LNCAP (cell line): ENCODE measurements around the gene LGALS9.

ENCODE experiments used
- TF ChIP-seq, protein P1 (sequence below): fragments of 450-650 bp; IDR thresholded peaks from 2 replicates; pipeline ENCODE4 v1.5.1; 2017; ENCODE audit warnings: mild to moderate bottlenecking

Gene LGALS9

DNA sequence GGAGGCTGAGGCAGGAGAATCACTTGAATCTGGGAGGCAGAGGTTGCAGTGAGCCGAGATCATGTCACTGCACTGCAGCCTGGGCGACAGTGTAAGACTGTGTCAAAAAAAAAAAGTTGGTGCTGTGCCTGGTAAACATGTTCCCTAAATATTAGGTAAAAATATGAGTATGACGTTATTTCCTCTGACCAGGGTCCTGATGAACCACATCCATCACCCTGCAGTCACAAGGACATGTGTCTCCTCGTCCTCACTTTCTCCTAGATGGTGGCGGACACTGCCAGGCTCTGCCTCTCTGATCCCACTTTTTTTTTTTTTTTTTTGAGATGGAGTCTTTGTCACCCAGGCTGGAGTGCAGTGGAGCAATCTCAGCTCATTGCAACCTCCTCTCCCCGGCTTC lies 28.7 kb downstream of the LGALS9 start:
- TF ChIP-seq, protein P1, sequence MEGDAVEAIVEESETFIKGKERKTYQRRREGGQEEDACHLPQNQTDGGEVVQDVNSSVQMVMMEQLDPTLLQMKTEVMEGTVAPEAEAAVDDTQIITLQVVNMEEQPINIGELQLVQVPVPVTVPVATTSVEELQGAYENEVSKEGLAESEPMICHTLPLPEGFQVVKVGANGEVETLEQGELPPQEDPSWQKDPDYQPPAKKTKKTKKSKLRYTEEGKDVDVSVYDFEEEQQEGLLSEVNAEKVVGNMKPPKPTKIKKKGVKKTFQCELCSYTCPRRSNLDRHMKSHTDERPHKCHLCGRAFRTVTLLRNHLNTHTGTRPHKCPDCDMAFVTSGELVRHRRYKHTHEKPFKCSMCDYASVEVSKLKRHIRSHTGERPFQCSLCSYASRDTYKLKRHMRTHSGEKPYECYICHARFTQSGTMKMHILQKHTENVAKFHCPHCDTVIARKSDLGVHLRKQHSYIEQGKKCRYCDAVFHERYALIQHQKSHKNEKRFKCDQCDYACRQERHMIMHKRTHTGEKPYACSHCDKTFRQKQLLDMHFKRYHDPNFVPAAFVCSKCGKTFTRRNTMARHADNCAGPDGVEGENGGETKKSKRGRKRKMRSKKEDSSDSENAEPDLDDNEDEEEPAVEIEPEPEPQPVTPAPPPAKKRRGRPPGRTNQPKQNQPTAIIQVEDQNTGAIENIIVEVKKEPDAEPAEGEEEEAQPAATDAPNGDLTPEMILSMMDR = no peak

GRCh38 chr17:27660436-27660835 lies 29.4 kb downstream of the LGALS9 start:
- TF ChIP-seq, protein P1 = no peak

- TF ChIP-seq, protein P1 = no peak
Measured at GRCh38 chr17:27663936-27664605, 33.1 kb downstream of the LGALS9 start.

DNA sequence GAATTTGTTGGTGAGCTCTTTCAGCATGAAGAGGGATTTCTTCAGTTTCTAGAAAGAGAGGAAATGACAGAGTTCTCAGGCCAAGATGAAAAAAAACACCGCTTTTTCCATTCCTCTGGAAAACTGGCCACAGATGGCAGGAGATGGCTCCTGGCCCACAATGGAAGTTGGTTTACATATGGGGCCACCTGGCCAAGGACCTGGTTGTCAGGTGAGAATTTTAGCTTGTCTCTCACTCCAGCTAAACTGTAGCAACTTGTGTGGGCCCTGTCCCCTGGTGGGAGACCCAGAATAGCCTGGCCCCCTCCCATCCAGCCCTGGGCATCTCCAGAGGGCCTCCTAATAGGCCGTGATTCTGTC lies 33.6 kb downstream of the LGALS9 start:
- TF ChIP-seq, protein P1 = no peak

- TF ChIP-seq, protein P1 = no peak
Measured at GRCh38 chr17:27665549-27665948, 34.6 kb downstream of the LGALS9 start.

DNA sequence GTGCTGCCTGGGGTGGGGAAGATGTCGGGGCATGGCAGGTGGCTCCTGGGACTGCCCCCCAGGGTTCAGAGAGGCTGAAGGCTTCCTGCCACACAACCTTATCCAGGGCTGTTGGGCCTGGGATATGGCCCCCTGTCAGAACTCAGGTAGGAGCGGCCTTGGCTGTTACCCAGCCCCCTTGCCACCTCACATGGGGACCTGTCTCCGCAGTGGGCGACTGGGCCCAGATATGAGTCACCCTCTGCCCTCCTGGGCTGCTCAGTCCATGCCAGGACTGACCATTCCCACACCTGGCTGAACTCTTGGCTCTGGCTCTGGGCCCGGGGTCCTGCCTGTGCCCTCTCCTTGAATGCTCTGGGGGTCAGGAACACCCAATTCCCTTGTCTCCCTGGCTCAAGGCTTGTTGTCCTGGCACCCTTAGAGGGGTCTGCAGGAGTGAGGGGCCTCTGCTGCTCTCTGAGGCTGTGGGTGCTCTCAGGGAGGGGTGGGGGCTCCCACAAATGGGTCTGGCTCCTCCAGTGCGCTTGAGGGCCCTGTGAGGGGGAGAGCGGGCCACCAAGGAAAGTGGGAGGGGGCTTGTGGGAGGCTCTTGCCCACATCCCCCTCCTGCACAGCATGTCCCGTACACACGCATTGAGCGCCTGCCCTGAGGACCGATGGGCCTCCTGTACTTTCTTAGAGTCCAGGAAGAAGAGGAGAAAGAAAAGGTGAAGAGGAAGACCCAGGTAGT lies 36.0 kb downstream of the LGALS9 start:
- TF ChIP-seq, protein P1 = no peak

GRCh38 chr17:27667656-27668487 lies 36.9 kb downstream of the LGALS9 start:
- TF ChIP-seq, protein P1 = no peak
